Neuron (in vitro differentiated cells): ENCODE results near the gene TMEM8B.

Experiments
- H2AFZ ChIP-seq: one replicate; pipeline ENCODE4 v1.6.1; 2013; ENCODE audit warnings: low read depth, mild to moderate bottlenecking, inconsistent platforms, low read length, moderate library complexity
- H3K27me3 ChIP-seq: one replicate; pipeline ENCODE4 v1.6.1; 2013; ENCODE audit warnings: low read length; ENCODE audit not compliant: insufficient read depth
- H3K36me3 ChIP-seq: one replicate; pipeline ENCODE4 v1.6.1; 2013; ENCODE audit warnings: low read length; ENCODE audit not compliant: insufficient read depth
- H3K4me1 ChIP-seq: one replicate; pipeline ENCODE4 v1.6.1; 2013; ENCODE audit warnings: low read length; ENCODE audit not compliant: insufficient read depth
- H3K4me3 ChIP-seq: 2 replicates; pipeline ENCODE4 v1.5.1; 2013; ENCODE audit warnings: mild to moderate bottlenecking, low read length, moderate library complexity
- H3K9me3 ChIP-seq: one replicate; pipeline ENCODE4 v1.6.1; 2013; ENCODE audit warnings: low read length

TMEM8B gene

GRCh38 chr9:35854091-35854762 lies 25.2 kb downstream of the TMEM8B start:
- H2AFZ ChIP-seq, result no peak overlapping the region
- no peaks in the 10 kb centered on the region for H3K4me1 ChIP-seq
- H3K9me3 ChIP-seq, result no peaks in the 10 kb centered on the region
- peaks cover 14% of the 10 kb centered on the region for H3K36me3 ChIP-seq
- H3K27me3 ChIP-seq, result no peaks in the 10 kb centered on the region
- no peak overlapping the region for H3K4me3 ChIP-seq

DNA sequence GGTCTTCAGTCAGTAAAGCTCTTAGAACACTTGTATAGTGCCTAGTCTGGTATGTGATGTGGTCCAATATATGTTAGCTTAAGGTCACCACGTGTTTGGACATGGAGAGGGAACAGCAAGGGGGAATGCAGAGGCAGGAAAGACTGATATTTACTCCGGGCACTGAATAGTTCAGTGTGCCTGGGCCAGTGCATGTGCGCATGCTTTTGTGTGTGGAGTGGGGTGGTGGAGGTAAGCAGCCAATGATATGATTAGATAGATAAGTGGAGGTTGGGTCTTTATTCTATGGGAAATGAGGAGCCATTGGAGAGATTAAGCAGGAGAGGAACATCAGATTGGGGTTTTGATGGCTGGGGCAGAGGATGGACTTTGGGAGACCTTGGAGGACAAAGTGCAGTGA lies 27.2 kb downstream of the TMEM8B start:
- no peak overlapping the region for H3K4me3 ChIP-seq
- H3K36me3 ChIP-seq, result peaks cover 7% of the 10 kb centered on the region
- H2AFZ ChIP-seq, result no peak overlapping the region
- no peaks in the 10 kb centered on the region for H3K4me1 ChIP-seq
- H3K27me3 ChIP-seq, result no peaks in the 10 kb centered on the region
- H3K9me3 ChIP-seq, result no peaks in the 10 kb centered on the region

DNA sequence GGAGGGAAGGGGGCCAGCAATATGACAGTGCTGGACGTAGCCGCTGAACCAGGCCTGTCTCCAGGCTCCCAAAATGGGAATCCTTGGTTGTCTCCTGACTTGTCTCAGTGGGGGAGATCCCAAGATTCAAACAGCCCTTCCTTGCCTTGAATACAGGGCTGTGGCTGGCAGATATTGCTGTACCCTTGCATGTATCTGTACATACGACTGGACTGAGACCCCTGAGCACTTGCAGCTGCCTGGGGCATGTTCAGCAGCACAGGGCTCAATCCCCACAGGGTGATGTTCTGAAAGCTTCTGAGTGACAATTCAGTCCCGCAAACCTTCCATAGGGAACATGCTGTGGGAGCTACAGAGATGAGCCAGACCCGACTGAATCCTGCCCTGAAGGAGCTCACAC lies 27.9 kb downstream of the TMEM8B start:
- Histone ChIP-seq H3K4me3 (no peak overlapping the region), H3K4me1 (no peaks in the 10 kb centered on the region), H3K9me3 (no peaks in the 10 kb centered on the region)

GRCh38 chr9:35858458-35858857 lies 29.4 kb downstream of the TMEM8B start:
- no peaks in the 10 kb centered on the region for H3K9me3 ChIP-seq
- H3K4me1 ChIP-seq, result no peaks in the 10 kb centered on the region
- H3K27me3 ChIP-seq, result no peaks in the 10 kb centered on the region
- H3K4me3 ChIP-seq, result no peak overlapping the region
- H3K36me3 ChIP-seq, result peaks cover 2% of the 10 kb centered on the region
- H2AFZ ChIP-seq, result no peak overlapping the region

More for the DNA sequence above, 27.9 kb downstream of the TMEM8B start:
- Histone ChIP-seq H3K27me3 (no peaks in the 10 kb centered on the region), H3K36me3 (peaks cover 5% of the 10 kb centered on the region), H2AFZ (no peak overlapping the region)

GRCh38 chr9:35859310-35859989 lies 30.4 kb downstream of the TMEM8B start:
- Histone ChIP-seq H3K9me3 (no peaks in the 10 kb centered on the region), H3K4me1 (no peaks in the 10 kb centered on the region), H3K4me3 (no peak overlapping the region), H3K36me3 (peaks cover 2% of the 10 kb centered on the region), H2AFZ (no peak overlapping the region), H3K27me3 (no peaks in the 10 kb centered on the region)

DNA sequence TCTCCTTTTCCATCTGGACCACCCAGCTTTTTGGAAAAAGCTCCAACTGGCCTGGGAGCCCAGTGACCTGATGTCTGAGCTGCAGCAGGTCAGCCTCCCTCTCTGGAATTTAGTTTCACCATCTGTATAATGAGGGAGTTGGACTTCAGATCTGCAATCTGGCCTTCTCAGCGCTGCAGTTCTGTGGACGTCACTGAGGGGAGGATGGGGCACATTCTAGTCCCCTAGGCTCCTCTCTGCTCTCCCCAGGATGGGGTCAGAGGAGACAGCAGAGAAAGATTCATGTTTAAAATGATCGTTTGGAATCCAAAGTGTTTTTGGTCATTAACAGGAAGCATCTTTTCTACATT lies 30.9 kb downstream of the TMEM8B start:
- no peak overlapping the region for H2AFZ ChIP-seq
- no peak overlapping the region for H3K4me3 ChIP-seq
- no peaks in the 10 kb centered on the region for H3K9me3 ChIP-seq
- H3K36me3 ChIP-seq, result peaks cover under 1% of the 10 kb centered on the region
- H3K4me1 ChIP-seq, result no peaks in the 10 kb centered on the region
- no peaks in the 10 kb centered on the region for H3K27me3 ChIP-seq

- no peaks in the 10 kb centered on the region for H3K4me1 ChIP-seq
- H3K9me3 ChIP-seq, result no peaks in the 10 kb centered on the region
- no peaks in the 10 kb centered on the region for H3K27me3 ChIP-seq
- H3K4me3 ChIP-seq, result no peak overlapping the region
- no peaks in the 10 kb centered on the region for H3K36me3 ChIP-seq
- no peak overlapping the region for H2AFZ ChIP-seq
Measured at GRCh38 chr9:35861161-35861897, 32.3 kb downstream of the TMEM8B start.

- Histone ChIP-seq H3K4me3 (no peak overlapping the region), H3K4me1 (no peaks in the 10 kb centered on the region), H2AFZ (no peak overlapping the region), H3K36me3 (no peaks in the 10 kb centered on the region), H3K27me3 (no peaks in the 10 kb centered on the region), H3K9me3 (no peaks in the 10 kb centered on the region)
Measured at GRCh38 chr9:35862328-35862727, 33.3 kb downstream of the TMEM8B start.

DNA sequence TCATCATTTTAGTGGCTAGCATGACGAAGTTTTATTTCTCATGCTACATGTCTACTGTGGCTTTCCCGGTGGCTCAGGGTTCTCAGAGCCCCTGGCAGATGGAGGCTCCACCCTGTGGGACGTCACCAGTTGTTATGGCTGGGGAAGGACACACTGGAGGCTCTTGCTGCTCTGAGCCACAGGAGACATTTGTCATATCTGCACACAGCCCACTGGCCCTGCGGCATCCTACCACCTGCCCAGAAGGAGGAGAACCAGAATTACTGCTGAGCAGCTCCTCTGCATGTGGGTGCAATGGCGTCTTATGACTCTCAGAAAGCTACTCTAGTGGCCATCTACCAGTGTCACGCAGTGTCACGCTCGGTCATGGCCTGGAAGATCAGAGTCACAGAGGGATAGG lies 34.6 kb downstream of the TMEM8B start:
- H3K4me3 ChIP-seq, result no peak overlapping the region
- H3K27me3 ChIP-seq, result no peaks in the 10 kb centered on the region
- no peaks in the 10 kb centered on the region for H3K4me1 ChIP-seq
- no peak overlapping the region for H2AFZ ChIP-seq
- H3K9me3 ChIP-seq, result no peaks in the 10 kb centered on the region
- no peaks in the 10 kb centered on the region for H3K36me3 ChIP-seq

DNA sequence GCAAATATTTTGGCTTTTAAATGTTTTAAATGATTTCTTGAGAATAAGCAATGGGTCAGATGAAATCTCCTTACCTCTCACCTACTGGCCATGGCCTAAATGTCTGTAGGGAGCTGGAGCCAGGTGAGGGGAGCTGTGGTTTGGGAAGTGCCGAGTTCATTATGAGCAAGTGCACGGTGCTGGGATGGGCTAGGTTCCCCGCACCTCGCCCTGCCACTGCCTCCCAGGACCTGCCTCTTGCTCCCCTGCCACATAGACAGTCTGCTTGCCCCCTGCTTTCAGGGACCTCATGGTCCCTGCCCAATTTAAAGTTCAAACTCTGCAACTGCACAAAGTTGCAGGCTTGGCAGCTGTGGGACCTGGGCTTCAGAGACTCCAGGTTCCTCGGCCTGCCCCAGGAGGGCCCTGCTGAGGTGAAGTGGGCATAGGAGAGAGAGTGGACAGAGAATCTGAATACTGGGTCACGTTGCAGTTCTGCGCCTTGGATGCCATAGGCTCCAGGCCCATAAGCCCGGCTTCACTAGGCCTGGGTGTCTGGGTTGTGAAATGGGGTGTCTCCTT lies 35.7 kb downstream of the TMEM8B start:
- no peaks in the 10 kb centered on the region for H3K4me1 ChIP-seq
- H3K9me3 ChIP-seq, result no peaks in the 10 kb centered on the region
- no peaks in the 10 kb centered on the region for H3K27me3 ChIP-seq
- H3K36me3 ChIP-seq, result no peaks in the 10 kb centered on the region
- no peak overlapping the region for H2AFZ ChIP-seq
- H3K4me3 ChIP-seq, result no peak overlapping the region

DNA sequence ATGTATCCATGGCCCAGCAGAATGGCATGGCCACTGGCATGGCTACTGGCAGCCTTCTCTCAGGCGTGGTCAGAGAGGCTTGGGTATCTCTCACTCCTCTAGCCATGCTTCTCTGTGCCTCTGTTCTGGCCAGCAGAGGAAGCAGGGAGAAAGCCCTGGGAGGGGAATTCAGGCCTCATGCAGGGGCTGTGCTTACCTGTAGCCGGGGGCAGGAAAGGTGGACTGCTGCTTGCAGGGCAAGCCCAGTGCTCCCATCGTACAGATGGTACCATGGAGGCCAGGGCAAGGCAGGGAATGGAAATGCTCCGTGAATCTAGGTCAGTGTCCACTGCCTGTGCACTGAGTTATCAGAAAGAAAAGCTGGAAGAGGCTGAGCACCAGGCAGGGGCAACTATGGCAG lies 38.5 kb downstream of the TMEM8B start:
- Histone ChIP-seq H3K36me3 (no peaks in the 10 kb centered on the region), H3K9me3 (no peaks in the 10 kb centered on the region), H3K4me1 (no peaks in the 10 kb centered on the region), H3K27me3 (no peaks in the 10 kb centered on the region), H3K4me3 (no peak overlapping the region), H2AFZ (no peak overlapping the region)

DNA sequence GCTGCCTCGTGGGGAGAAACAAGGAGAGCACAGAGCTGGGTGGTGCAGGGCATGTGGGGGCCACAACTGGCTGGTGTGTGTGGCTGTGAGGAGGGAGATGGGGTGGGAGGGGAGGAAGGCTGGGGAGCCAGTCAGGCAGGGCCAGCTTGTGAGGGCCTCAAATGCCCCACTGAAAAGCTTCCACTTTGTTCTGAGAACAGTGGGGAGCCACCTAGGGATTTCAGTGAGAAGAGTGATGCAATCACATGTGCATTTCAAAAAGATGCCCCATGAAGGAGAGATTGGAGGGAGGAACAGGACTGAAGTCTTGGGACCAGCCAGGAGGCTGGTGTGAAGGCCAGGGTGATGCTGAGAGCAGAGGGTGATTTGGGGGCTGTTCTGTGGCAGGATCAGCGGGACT lies 39.9 kb downstream of the TMEM8B start:
- Histone ChIP-seq H3K27me3 (no peaks in the 10 kb centered on the region), H3K4me1 (no peaks in the 10 kb centered on the region), H3K36me3 (no peaks in the 10 kb centered on the region), H3K9me3 (no peaks in the 10 kb centered on the region), H2AFZ (no peak overlapping the region), H3K4me3 (no peak overlapping the region)

DNA sequence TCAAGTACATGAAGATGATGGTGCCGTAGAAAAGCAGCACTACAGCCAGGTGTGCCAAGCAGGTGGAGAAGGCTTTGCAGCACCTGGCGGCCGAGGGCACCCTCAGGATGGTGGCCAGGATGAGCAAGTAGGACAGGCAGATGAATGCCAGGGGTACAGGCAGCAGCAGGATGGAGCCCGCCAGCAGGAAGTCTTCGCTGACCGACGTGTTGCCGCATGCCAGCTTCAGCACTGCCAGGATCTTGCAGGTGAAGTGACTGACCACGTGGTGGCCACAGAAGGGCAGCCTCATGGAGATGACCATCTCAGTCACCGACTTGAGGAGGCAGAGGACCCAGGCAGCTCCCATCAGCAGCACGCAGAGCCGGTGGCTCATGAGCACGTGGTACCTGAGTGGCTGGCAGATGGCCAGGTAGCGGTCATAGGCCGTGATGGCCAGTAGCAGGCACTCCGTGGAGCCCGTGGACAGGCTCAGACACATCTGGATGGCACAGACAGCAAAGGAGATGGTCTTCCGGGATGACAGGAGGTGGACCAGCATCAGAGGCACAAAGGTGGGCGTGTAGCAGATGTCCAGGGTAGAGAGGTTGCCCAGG lies 40.7 kb downstream of the TMEM8B start:
- Histone ChIP-seq H3K27me3 (no peaks in the 10 kb centered on the region), H3K9me3 (no peaks in the 10 kb centered on the region), H3K4me1 (no peaks in the 10 kb centered on the region), H3K36me3 (no peaks in the 10 kb centered on the region), H3K4me3 (no peak overlapping the region), H2AFZ (no peak overlapping the region)
